HEK293 (cell line): ENCODE results near the gene LRCH1.

Source experiments
- IKZF3 ChIP-seq: fragments of 450-650 bp; IDR thresholded peaks from 2 replicates; pipeline ENCODE4 v1.5.0; 2018; ENCODE audit warnings: missing biosample characterization, mild to moderate bottlenecking, missing genetic modification characterization, moderate library complexity
- PRDM1 ChIP-seq: fragments of 450-650 bp; formaldehyde crosslinking; IDR thresholded peaks from 2 replicates; pipeline ENCODE4; 2016; ENCODE audit warnings: missing biosample characterization, missing genetic modification characterization
- WT1 ChIP-seq: fragments of 450-650 bp; formaldehyde crosslinking; IDR thresholded peaks from 2 replicates; pipeline ENCODE4 v1.5.1; 2016; ENCODE audit warnings: missing biosample characterization, missing genetic modification characterization
- ZBTB21 ChIP-seq: fragments of 450-650 bp; formaldehyde crosslinking; IDR thresholded peaks from 2 replicates; pipeline ENCODE4 v1.5.1; 2017; ENCODE audit warnings: missing biosample characterization, missing genetic modification characterization
- ZNF155 ChIP-seq: fragments of 450-650 bp; formaldehyde crosslinking; IDR thresholded peaks from 2 replicates; pipeline ENCODE4 v1.5.1; 2016; ENCODE audit warnings: missing biosample characterization, missing genetic modification characterization
- ZNF16 ChIP-seq: fragments of 450-650 bp; formaldehyde crosslinking; IDR thresholded peaks from 2 replicates; pipeline ENCODE4 v1.5.1; 2016; ENCODE audit warnings: low read depth, missing biosample characterization, missing genetic modification characterization
- ZNF174 ChIP-seq: fragments of 450-650 bp; formaldehyde crosslinking; IDR thresholded peaks from 2 replicates; pipeline ENCODE4 v1.5.0; 2017; ENCODE audit warnings: missing biosample characterization, mild to moderate bottlenecking, missing genetic modification characterization
- ZNF394 ChIP-seq: fragments of 450-650 bp; formaldehyde crosslinking; IDR thresholded peaks from 2 replicates; pipeline ENCODE4 v1.5.1; 2016; ENCODE audit warnings: missing biosample characterization, missing genetic modification characterization, mild to moderate bottlenecking, moderate library complexity, borderline replicate concordance
- ZNF585B ChIP-seq: fragments of 450-650 bp; formaldehyde crosslinking; IDR thresholded peaks from 2 replicates; pipeline ENCODE4 v1.5.1; 2016; ENCODE audit warnings: missing biosample characterization, missing genetic modification characterization
- ZNF596 ChIP-seq: fragments of 450-650 bp; IDR thresholded peaks from 2 replicates; pipeline ENCODE4 v1.5.0; 2018; ENCODE audit warnings: missing biosample characterization, mild to moderate bottlenecking, missing genetic modification characterization, moderate library complexity
- ZNF600 ChIP-seq: fragments of 450-650 bp; formaldehyde crosslinking; IDR thresholded peaks from 2 replicates; pipeline ENCODE4 v1.5.1; 2016; ENCODE audit warnings: missing biosample characterization, missing genetic modification characterization
- ZNF621 ChIP-seq: fragments of 450-650 bp; formaldehyde crosslinking; IDR thresholded peaks from 2 replicates; pipeline ENCODE4 v1.5.1; 2017; ENCODE audit warnings: missing biosample characterization, missing genetic modification characterization
- ZNF629 ChIP-seq: fragments of 450-650 bp; formaldehyde crosslinking; IDR thresholded peaks from 2 replicates; pipeline ENCODE4 v1.5.1; 2017; ENCODE audit warnings: missing biosample characterization, missing genetic modification characterization
- ZNF701 ChIP-seq: fragments of 450-650 bp; formaldehyde crosslinking; IDR thresholded peaks from 2 replicates; pipeline ENCODE4 v1.5.1; 2016; ENCODE audit warnings: missing biosample characterization, missing genetic modification characterization
- ZNF776 ChIP-seq: fragments of 450-650 bp; formaldehyde crosslinking; IDR thresholded peaks from 2 replicates; pipeline ENCODE4 v1.5.0; 2017; ENCODE audit warnings: missing biosample characterization, missing genetic modification characterization, borderline replicate concordance
- TF ChIP-seq, protein P1 (sequence below): fragments of 450-650 bp; formaldehyde crosslinking; conservative IDR thresholded peaks from 2 replicates; pipeline ENCODE4 v1.5.1; 2016; ENCODE audit warnings: low read depth, missing biosample characterization, missing genetic modification characterization
- TF ChIP-seq, protein P2 (sequence below): fragments of 450-650 bp; IDR thresholded peaks from 2 replicates; pipeline ENCODE4 v1.5.1; 2018; ENCODE audit warnings: missing biosample characterization, mild to moderate bottlenecking, missing genetic modification characterization
- TF ChIP-seq, protein P3 (sequence below): fragments of 450-650 bp; formaldehyde crosslinking; IDR thresholded peaks from 2 replicates; pipeline ENCODE4 v1.5.1; 2016; ENCODE audit warnings: missing biosample characterization, missing genetic modification characterization
- TF ChIP-seq, protein P4 (sequence below): fragments of 450-650 bp; formaldehyde crosslinking; IDR thresholded peaks from 2 replicates; pipeline ENCODE4 v1.5.0; 2017; ENCODE audit warnings: missing biosample characterization, missing genetic modification characterization, borderline replicate concordance
- TF ChIP-seq, protein P5 (sequence below): fragments of 450-650 bp; formaldehyde crosslinking; IDR thresholded peaks from 2 replicates; pipeline ENCODE4 v1.5.1; 2016; ENCODE audit warnings: missing biosample characterization, missing genetic modification characterization, low read depth
- TF ChIP-seq, protein P6 (sequence below): fragments of 450-650 bp; formaldehyde crosslinking; IDR thresholded peaks from 2 replicates; pipeline ENCODE4 v1.5.1; 2016; ENCODE audit warnings: missing biosample characterization, missing genetic modification characterization
- TF ChIP-seq, protein P7 (sequence below): fragments of 450-650 bp; formaldehyde crosslinking; IDR thresholded peaks from 2 replicates; pipeline ENCODE4 v1.5.1; 2016; ENCODE audit warnings: missing biosample characterization, missing genetic modification characterization

LRCH1 gene

DNA sequence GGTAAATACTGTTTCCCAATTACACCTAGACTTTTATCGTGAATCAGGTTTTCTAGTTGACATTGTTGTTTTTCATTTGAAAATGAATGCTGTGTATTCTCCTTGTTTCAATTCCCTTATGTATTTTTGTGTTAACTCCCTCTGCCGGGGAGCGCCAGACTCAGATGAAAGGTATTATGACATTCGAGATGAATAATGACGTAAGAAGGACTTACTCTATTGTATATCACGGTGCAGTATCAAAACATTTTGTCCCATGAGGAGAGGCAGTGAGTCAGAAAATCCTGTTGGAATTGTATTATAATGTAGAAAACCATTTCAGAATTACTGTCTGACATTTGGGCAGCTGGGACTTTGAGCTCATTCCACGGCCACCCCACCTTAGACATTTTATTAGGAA is 61.6 kb downstream of the LRCH1 start (continued):
- TF ChIP-seq, protein P1, sequence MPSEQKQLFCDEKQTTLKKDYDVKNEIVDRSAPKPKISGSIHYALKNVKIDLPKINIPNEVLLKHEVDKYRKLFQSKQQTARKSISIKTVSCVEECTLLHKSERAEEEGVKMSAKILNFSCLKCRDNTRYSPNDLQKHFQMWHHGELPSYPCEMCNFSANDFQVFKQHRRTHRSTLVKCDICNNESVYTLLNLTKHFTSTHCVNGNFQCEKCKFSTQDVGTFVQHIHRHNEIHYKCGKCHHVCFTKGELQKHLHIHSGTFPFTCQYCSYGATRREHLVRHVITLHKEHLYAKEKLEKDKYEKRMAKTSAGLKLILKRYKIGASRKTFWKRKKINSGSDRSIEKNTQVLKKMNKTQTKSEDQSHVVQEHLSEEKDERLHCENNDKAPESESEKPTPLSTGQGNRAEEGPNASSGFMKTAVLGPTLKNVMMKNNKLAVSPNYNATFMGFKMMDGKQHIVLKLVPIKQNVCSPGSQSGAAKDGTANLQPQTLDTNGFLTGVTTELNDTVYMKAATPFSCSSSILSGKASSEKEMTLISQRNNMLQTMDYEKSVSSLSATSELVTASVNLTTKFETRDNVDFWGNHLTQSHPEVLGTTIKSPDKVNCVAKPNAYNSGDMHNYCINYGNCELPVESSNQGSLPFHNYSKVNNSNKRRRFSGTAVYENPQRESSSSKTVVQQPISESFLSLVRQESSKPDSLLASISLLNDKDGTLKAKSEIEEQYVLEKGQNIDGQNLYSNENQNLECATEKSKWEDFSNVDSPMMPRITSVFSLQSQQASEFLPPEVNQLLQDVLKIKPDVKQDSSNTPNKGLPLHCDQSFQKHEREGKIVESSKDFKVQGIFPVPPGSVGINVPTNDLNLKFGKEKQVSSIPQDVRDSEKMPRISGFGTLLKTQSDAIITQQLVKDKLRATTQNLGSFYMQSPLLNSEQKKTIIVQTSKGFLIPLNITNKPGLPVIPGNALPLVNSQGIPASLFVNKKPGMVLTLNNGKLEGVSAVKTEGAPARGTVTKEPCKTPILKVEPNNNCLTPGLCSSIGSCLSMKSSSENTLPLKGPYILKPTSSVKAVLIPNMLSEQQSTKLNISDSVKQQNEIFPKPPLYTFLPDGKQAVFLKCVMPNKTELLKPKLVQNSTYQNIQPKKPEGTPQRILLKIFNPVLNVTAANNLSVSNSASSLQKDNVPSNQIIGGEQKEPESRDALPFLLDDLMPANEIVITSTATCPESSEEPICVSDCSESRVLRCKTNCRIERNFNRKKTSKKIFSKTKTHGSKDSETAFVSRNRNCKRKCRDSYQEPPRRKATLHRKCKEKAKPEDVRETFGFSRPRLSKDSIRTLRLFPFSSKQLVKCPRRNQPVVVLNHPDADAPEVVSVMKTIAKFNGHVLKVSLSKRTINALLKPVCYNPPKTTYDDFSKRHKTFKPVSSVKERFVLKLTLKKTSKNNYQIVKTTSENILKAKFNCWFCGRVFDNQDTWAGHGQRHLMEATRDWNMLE (tag by site-specific recombination) = no peak
- TF ChIP-seq ZNF174 (tag by site-specific recombination) (no peak), IKZF3 (tag by site-specific recombination) (peak; percentile 57; the same call in 1 of the 2 replicates), PRDM1 (tag by site-specific recombination) (0 out of 2 replicates have a peak, but pooled peaks have one; percentile 21), ZNF629 (peak; percentile 98), ZNF621 (tag by site-specific recombination) (no peak), WT1 (tag by site-specific recombination) (peak; percentile 92), ZNF596 (tag by site-specific recombination) (no peak), ZNF701 (tag by site-specific recombination) (no peak), ZNF585B (tag by site-specific recombination) (peak; percentile 47), ZNF600 (peak; percentile 26; the same call in 1 of the 2 replicates), ZNF16 (tag by site-specific recombination) (no peak), ZNF776 (tag by site-specific recombination) (no peak), ZNF394 (tag by site-specific recombination) (no peak), ZBTB21 (tag by site-specific recombination) (peak; percentile 93), ZNF155 (tag by site-specific recombination) (no peak)
- TF ChIP-seq, protein P2, sequence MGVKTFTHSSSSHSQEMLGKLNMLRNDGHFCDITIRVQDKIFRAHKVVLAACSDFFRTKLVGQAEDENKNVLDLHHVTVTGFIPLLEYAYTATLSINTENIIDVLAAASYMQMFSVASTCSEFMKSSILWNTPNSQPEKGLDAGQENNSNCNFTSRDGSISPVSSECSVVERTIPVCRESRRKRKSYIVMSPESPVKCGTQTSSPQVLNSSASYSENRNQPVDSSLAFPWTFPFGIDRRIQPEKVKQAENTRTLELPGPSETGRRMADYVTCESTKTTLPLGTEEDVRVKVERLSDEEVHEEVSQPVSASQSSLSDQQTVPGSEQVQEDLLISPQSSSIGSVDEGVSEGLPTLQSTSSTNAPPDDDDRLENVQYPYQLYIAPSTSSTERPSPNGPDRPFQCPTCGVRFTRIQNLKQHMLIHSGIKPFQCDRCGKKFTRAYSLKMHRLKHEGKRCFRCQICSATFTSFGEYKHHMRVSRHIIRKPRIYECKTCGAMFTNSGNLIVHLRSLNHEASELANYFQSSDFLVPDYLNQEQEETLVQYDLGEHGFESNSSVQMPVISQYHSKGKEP (tag by site-specific recombination) = peak; percentile 66
- TF ChIP-seq, protein P3, sequence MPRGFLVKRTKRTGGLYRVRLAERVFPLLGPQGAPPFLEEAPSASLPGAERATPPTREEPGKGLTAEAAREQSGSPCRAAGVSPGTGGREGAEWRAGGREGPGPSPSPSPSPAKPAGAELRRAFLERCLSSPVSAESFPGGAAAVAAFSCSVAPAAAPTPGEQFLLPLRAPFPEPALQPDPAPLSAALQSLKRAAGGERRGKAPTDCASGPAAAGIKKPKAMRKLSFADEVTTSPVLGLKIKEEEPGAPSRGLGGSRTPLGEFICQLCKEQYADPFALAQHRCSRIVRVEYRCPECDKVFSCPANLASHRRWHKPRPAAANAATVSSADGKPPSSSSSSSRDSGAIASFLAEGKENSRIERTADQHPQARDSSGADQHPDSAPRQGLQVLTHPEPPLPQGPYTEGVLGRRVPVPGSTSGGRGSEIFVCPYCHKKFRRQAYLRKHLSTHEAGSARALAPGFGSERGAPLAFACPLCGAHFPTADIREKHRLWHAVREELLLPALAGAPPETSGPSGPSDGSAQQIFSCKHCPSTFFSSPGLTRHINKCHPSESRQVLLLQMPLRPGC = peak; percentile 60; the same call in 1 of the 2 replicates
- TF ChIP-seq, protein P4, sequence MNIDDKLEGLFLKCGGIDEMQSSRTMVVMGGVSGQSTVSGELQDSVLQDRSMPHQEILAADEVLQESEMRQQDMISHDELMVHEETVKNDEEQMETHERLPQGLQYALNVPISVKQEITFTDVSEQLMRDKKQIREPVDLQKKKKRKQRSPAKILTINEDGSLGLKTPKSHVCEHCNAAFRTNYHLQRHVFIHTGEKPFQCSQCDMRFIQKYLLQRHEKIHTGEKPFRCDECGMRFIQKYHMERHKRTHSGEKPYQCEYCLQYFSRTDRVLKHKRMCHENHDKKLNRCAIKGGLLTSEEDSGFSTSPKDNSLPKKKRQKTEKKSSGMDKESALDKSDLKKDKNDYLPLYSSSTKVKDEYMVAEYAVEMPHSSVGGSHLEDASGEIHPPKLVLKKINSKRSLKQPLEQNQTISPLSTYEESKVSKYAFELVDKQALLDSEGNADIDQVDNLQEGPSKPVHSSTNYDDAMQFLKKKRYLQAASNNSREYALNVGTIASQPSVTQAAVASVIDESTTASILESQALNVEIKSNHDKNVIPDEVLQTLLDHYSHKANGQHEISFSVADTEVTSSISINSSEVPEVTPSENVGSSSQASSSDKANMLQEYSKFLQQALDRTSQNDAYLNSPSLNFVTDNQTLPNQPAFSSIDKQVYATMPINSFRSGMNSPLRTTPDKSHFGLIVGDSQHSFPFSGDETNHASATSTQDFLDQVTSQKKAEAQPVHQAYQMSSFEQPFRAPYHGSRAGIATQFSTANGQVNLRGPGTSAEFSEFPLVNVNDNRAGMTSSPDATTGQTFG (tag by site-specific recombination) = no peak
- TF ChIP-seq, protein P5, sequence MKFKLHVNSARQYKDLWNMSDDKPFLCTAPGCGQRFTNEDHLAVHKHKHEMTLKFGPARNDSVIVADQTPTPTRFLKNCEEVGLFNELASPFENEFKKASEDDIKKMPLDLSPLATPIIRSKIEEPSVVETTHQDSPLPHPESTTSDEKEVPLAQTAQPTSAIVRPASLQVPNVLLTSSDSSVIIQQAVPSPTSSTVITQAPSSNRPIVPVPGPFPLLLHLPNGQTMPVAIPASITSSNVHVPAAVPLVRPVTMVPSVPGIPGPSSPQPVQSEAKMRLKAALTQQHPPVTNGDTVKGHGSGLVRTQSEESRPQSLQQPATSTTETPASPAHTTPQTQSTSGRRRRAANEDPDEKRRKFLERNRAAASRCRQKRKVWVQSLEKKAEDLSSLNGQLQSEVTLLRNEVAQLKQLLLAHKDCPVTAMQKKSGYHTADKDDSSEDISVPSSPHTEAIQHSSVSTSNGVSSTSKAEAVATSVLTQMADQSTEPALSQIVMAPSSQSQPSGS (tag by site-specific recombination) = peak; percentile 94
- TF ChIP-seq, protein P6, sequence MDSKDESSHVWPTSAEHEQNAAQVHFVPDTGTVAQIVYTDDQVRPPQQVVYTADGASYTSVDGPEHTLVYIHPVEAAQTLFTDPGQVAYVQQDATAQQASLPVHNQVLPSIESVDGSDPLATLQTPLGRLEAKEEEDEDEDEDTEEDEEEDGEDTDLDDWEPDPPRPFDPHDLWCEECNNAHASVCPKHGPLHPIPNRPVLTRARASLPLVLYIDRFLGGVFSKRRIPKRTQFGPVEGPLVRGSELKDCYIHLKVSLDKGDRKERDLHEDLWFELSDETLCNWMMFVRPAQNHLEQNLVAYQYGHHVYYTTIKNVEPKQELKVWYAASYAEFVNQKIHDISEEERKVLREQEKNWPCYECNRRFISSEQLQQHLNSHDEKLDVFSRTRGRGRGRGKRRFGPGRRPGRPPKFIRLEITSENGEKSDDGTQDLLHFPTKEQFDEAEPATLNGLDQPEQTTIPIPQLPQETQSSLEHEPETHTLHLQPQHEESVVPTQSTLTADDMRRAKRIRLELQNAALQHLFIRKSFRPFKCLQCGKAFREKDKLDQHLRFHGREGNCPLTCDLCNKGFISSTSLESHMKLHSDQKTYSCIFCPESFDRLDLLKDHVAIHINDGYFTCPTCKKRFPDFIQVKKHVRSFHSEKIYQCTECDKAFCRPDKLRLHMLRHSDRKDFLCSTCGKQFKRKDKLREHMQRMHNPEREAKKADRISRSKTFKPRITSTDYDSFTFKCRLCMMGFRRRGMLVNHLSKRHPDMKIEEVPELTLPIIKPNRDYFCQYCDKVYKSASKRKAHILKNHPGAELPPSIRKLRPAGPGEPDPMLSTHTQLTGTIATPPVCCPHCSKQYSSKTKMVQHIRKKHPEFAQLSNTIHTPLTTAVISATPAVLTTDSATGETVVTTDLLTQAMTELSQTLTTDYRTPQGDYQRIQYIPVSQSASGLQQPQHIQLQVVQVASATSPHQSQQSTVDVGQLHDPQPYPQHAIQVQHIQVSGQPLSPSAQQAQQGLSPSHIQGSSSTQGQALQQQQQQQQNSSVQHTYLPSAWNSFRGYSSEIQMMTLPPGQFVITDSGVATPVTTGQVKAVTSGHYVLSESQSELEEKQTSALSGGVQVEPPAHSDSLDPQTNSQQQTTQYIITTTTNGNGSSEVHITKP = no peak
- TF ChIP-seq, protein P7, sequence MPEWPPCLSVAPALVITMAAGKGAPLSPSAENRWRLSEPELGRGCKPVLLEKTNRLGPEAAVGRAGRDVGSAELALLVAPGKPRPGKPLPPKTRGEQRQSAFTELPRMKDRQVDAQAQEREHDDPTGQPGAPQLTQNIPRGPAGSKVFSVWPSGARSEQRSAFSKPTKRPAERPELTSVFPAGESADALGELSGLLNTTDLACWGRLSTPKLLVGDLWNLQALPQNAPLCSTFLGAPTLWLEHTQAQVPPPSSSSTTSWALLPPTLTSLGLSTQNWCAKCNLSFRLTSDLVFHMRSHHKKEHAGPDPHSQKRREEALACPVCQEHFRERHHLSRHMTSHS (tag by site-specific recombination) = no peak
- TF ChIP-seq, all 188 proteins: peak for 17
